H9 (cell line): ENCODE data around the gene PBX1. TPM values are rescaled to one million over a fixed set of nuclear protein-coding genes. Genes with fewer than 3 reads are reported as not detected.

Experiments
- DNase-seq: peaks from one replicate; pipeline ENCODE4 v3.0.0-alpha.2; 2017
- H2AFZ ChIP-seq: one replicate; pipeline ENCODE4 v1.6.1; 2013; ENCODE audit warnings: mild to moderate bottlenecking, low read length, control low read depth, moderate library complexity
- H2AK5ac ChIP-seq: 2 replicates; pipeline ENCODE4 v1.6.1; 2013; ENCODE audit warnings: low read length, control low read depth, mixed read lengths; ENCODE audit not compliant: insufficient read length
- H2BK120ac ChIP-seq: one replicate; pipeline ENCODE4 v1.6.1; 2013; ENCODE audit warnings: low read depth, mild to moderate bottlenecking, low read length, control low read depth, inconsistent platforms; ENCODE audit not compliant: poor library complexity, severe bottlenecking
- H2BK12ac ChIP-seq: 2 replicates; pipeline ENCODE4 v1.6.1; 2013; ENCODE audit warnings: low read length, control low read depth, mixed read lengths, low read depth; ENCODE audit not compliant: insufficient read length
- H2BK15ac ChIP-seq: 2 replicates; pipeline ENCODE4 v1.6.1; 2013; ENCODE audit warnings: low read depth, low read length, control low read depth
- H2BK20ac ChIP-seq: one replicate; pipeline ENCODE4 v1.6.1; 2013; ENCODE audit warnings: low read depth, mild to moderate bottlenecking, low read length, control low read depth, inconsistent platforms; ENCODE audit not compliant: poor library complexity, severe bottlenecking
- H2BK5ac ChIP-seq: 2 replicates; pipeline ENCODE4 v1.6.1; 2013; ENCODE audit warnings: low read length, control low read depth, mixed read lengths; ENCODE audit not compliant: insufficient read length
- H3K14ac ChIP-seq: 2 replicates; pipeline ENCODE4 v1.6.1; 2013; ENCODE audit warnings: low read length, control low read depth; ENCODE audit not compliant: insufficient read depth
- H3K18ac ChIP-seq: 2 replicates; pipeline ENCODE4 v1.6.1; 2013; ENCODE audit warnings: low read depth, mild to moderate bottlenecking, mixed read lengths, low read length, control low read depth; ENCODE audit not compliant: insufficient read length
- H3K23ac ChIP-seq: 2 replicates; pipeline ENCODE4 v1.6.1; 2013; ENCODE audit warnings: low read length, control low read depth, mixed read lengths, low read depth; ENCODE audit not compliant: insufficient read length
- H3K23me2 ChIP-seq: 2 replicates; pipeline ENCODE4 v1.6.1; 2013; ENCODE audit warnings: low read depth, mild to moderate bottlenecking, mixed read lengths, low read length, control low read depth; ENCODE audit not compliant: insufficient read length, poor library complexity, severe bottlenecking
- H3K27ac ChIP-seq: 2 replicates; pipeline ENCODE4 v1.5.1; 2013; ENCODE audit warnings: low read length, control low read depth, mixed read lengths, low read depth; ENCODE audit not compliant: insufficient read length
- H3K27me3 ChIP-seq: 2 replicates; pipeline ENCODE4 v1.6.1; 2013; ENCODE audit warnings: low read length, control low read depth, inconsistent platforms; ENCODE audit not compliant: insufficient read depth
- H3K4ac ChIP-seq: 2 replicates; pipeline ENCODE4 v1.6.1; 2013; ENCODE audit warnings: low read depth, mild to moderate bottlenecking, control low read depth, inconsistent platforms, low read length, moderate library complexity
- H3K4me1 ChIP-seq: 2 replicates; pipeline ENCODE4 v1.6.1; 2013; ENCODE audit warnings: low read length, control low read depth, inconsistent platforms; ENCODE audit not compliant: insufficient read depth
- H3K4me2 ChIP-seq: 2 replicates; pipeline ENCODE4 v1.6.1; 2013; ENCODE audit warnings: low read length, control low read depth, mixed read lengths; ENCODE audit not compliant: insufficient read length, insufficient read depth
- H3K56ac ChIP-seq: 2 replicates; pipeline ENCODE4 v1.6.1; 2013; ENCODE audit warnings: low read depth, mild to moderate bottlenecking, mixed read lengths, low read length, control low read depth; ENCODE audit not compliant: insufficient read length
- H3K79me1 ChIP-seq: 2 replicates; pipeline ENCODE4 v1.6.1; 2013; ENCODE audit warnings: low read depth, mild to moderate bottlenecking, moderate library complexity, low read length, control low read depth, inconsistent platforms; ENCODE audit not compliant: insufficient read depth, poor library complexity, severe bottlenecking
- H3K79me2 ChIP-seq: 2 replicates; pipeline ENCODE4 v1.6.1; 2013; ENCODE audit warnings: low read length, control low read depth, inconsistent platforms; ENCODE audit not compliant: insufficient read depth
- H3K9ac ChIP-seq: 2 replicates; pipeline ENCODE4 v1.6.1; 2013; ENCODE audit warnings: low read length, control low read depth, mixed read lengths; ENCODE audit not compliant: insufficient read length; ENCODE audit errors: extremely low read depth
- H3K9me3 ChIP-seq: one replicate; pipeline ENCODE4 v1.6.1; 2013; ENCODE audit warnings: low read depth, low read length, inconsistent platforms; ENCODE audit not compliant: control insufficient read depth
- H3T11ph ChIP-seq: one replicate; pipeline ENCODE4 v1.6.1; 2013; ENCODE audit warnings: mild to moderate bottlenecking, low read length, control low read depth, inconsistent platforms
- H4K20me1 ChIP-seq: one replicate; pipeline ENCODE4 v1.6.1; 2013; ENCODE audit not compliant: control insufficient read depth, insufficient read length, insufficient read depth
- H4K5ac ChIP-seq: 2 replicates; pipeline ENCODE4 v1.6.1; 2013; ENCODE audit warnings: low read depth, mild to moderate bottlenecking, mixed read lengths, low read length, control low read depth; ENCODE audit not compliant: insufficient read length
- H4K8ac ChIP-seq: replicated peaks from 2 replicates; pipeline ENCODE4 v1.6.1; 2013; ENCODE audit warnings: low read length, control low read depth, mixed read lengths, low read depth; ENCODE audit not compliant: insufficient read length
- H4K91ac ChIP-seq: 2 replicates; pipeline ENCODE4 v1.6.1; 2013; ENCODE audit warnings: low read depth, mild to moderate bottlenecking, moderate library complexity, mixed read lengths, low read length, control low read depth; ENCODE audit not compliant: insufficient read length
- H3K27ac Mint-ChIP-seq, 3 experiments: 2 replicates in 2 of 3; 3 replicates in 1 of 3; pipeline ENCODE4 v1.8.0; 2020 to 2021; ENCODE audit warnings: mixed read lengths in 3 of 3, mild to moderate bottlenecking in 1 of 3, moderate library complexity in 1 of 3
- H3K27me3 Mint-ChIP-seq: 2 replicates; pipeline ENCODE4 v1.8.0; 2021; ENCODE audit warnings: low read depth, mild to moderate bottlenecking, moderate library complexity, mixed read lengths
- H3K36me3 Mint-ChIP-seq, 3 experiments: 2 replicates in 2 of 3; 3 replicates in 1 of 3; pipeline ENCODE4 v1.8.0; 2020 to 2021; ENCODE audit warnings: low read depth in 3 of 3, mixed read lengths in 3 of 3; ENCODE audit not compliant: insufficient read depth in 1 of 3
- H3K4me1 Mint-ChIP-seq, 2 experiments: 2 replicates each; pipeline ENCODE4 v1.8.0; 2020; ENCODE audit warnings: mixed read lengths in 2 of 2
- H3K4me3 Mint-ChIP-seq, 2 experiments: 2 replicates in 1 of 2; 3 replicates in 1 of 2; pipeline ENCODE4 v1.8.0; 2020 to 2021; ENCODE audit warnings: mild to moderate bottlenecking in 2 of 2, mixed read lengths in 2 of 2, moderate library complexity in 1 of 2
- H3K9me3 Mint-ChIP-seq, 2 experiments: 2 replicates in 1 of 2; 3 replicates in 1 of 2; pipeline ENCODE4 v1.8.0; 2020; ENCODE audit warnings: mild to moderate bottlenecking in 2 of 2, mixed read lengths in 2 of 2, moderate library complexity in 1 of 2
- CTCF ChIP-seq: fragments of 200-600 bp; sonication (generic); conservative IDR thresholded peaks from 3 replicates; pipeline ENCODE4 v1.8.0; 2021; ENCODE audit warnings: antibody characterized with exemption, mild to moderate bottlenecking
- WGBS: extraction: QIAGEN DNeasy Blood & Tissue Kit; methylation state at CpG from one replicate; pipeline ENCODE4 v1.1.7; 2013; ENCODE audit warnings: missing lambda C conversion rate, low lambda C conversion rate, mixed read lengths; ENCODE audit not compliant: insufficient read length; ENCODE audit errors: extremely low coverage; 5-methylcytosine and 5-hydroxymethylcytosine counted together
- total RNA-seq: library from RNA; stranded (reverse); gene quantifications from 2 replicates; pipeline ENCODE4 v1.2.1, GENCODE V29; 2021

Gene PBX1
- total RNA-seq, 1 experiment from 2014 or later: 142 TPM

- H3K9ac ChIP-seq: no peak overlapping the region
- H3K23ac ChIP-seq: no peak overlapping the region
- TF ChIP-seq CTCF: no peak
- Mint-ChIP-seq H3K27ac (no peak overlapping the region), H3K27me3 (no peaks in the 10 kb centered on the region), H3K4me1 (peaks cover 53 to 60% of the 10 kb centered on the region in 2 experiments), H3K36me3 (peaks cover 16 to 47% (median 34%) of the 10 kb centered on the region in 3 experiments; a peak in 6 of 7 replicates), H3K9me3 (no peaks in the 10 kb centered on the region), H3K4me3 (no peak overlapping the region)
- H3T11ph ChIP-seq: no peak overlapping the region
- DNase-seq: no peak
- no peak overlapping the region for H2BK15ac ChIP-seq
- H3K4me2 ChIP-seq: no peak overlapping the region
- H3K18ac ChIP-seq: no peak overlapping the region
- no peak overlapping the region for H3K56ac ChIP-seq
- H2BK5ac ChIP-seq: no peak overlapping the region
- peaks cover 8% of the 10 kb centered on the region for H3K79me1 ChIP-seq
- no CpG with 5 or more reads among the region's 5 CpGs for WGBS
- peaks cover 5% of the 10 kb centered on the region; the same call in 1 of the 2 replicates for H3K4me1 ChIP-seq
- no peak overlapping the region for H3K14ac ChIP-seq
- H2AK5ac ChIP-seq: no peak overlapping the region
- no peak overlapping the region for H2BK12ac ChIP-seq
- no peak overlapping the region for H4K8ac ChIP-seq
- no peak overlapping the region for H3K27ac ChIP-seq
- H2AFZ ChIP-seq: no peak overlapping the region
- H3K27me3 ChIP-seq: no peaks in the 10 kb centered on the region
- H3K4ac ChIP-seq: no peak overlapping the region
- no peaks in the 10 kb centered on the region for H3K23me2 ChIP-seq
- no peaks in the 10 kb centered on the region for H4K20me1 ChIP-seq
- no peak overlapping the region for H2BK120ac ChIP-seq
- H4K91ac ChIP-seq: no peak overlapping the region
- H3K79me2 ChIP-seq: peaks cover 32% of the 10 kb centered on the region; the same call in 1 of the 2 replicates
- no peak overlapping the region for H2BK20ac ChIP-seq
- H4K5ac ChIP-seq: no peak overlapping the region
- H3K9me3 ChIP-seq: no peaks in the 10 kb centered on the region
Measured at GRCh38 chr1:164641353-164641730, 82.4 kb downstream of the PBX1 start.
